GM21515 (cell line): Measurements from ENCODE around the gene SLC6A3.
"Not testable (repeated sequence)": the region's sequence is repeated elsewhere in the genome, so short reads cannot be mapped to it uniquely, and the experiment has no call there.

ENCODE experiments used
- ATAC-seq: cut with Tn5 transposase; IDR thresholded peaks from one replicate; pipeline ENCODE4 v1.9.1; 2021; ENCODE audit not compliant: unreplicated experiment

The SLC6A3 gene

GRCh38 chr5:1422522-1422921 is 22.7 kb downstream of the SLC6A3 start:
- ATAC-seq: not testable (repeated sequence)

- no peak for ATAC-seq
Measured at GRCh38 chr5:1421521-1422341, 23.5 kb downstream of the SLC6A3 start.

GRCh38 chr5:1420211-1421195 is 24.7 kb downstream of the SLC6A3 start:
- no peak for ATAC-seq

GRCh38 chr5:1419476-1420210 is 25.6 kb downstream of the SLC6A3 start:
- ATAC-seq: no peak

- ATAC-seq: no peak
Measured at GRCh38 chr5:1418921-1419280, 26.3 kb downstream of the SLC6A3 start.

GRCh38 chr5:1418238-1418920 is 26.9 kb downstream of the SLC6A3 start:
- no peak for ATAC-seq

GRCh38 chr5:1417586-1418225 is 27.5 kb downstream of the SLC6A3 start:
- no peak for ATAC-seq

GRCh38 chr5:1416856-1417469 is 28.3 kb downstream of the SLC6A3 start:
- ATAC-seq: no peak

- no peak for ATAC-seq
Measured at GRCh38 chr5:1415626-1416360, 29.4 kb downstream of the SLC6A3 start.

- ATAC-seq: no peak
Measured at GRCh38 chr5:1415059-1415425, 30.2 kb downstream of the SLC6A3 start.

GRCh38 chr5:1414311-1415058 is 30.8 kb downstream of the SLC6A3 start:
- ATAC-seq: no peak

GRCh38 chr5:1413611-1414241 is 31.5 kb downstream of the SLC6A3 start:
- no peak for ATAC-seq

- no peak for ATAC-seq
Measured at GRCh38 chr5:1413211-1413610, 32.0 kb downstream of the SLC6A3 start.

GRCh38 chr5:1412621-1413020 is 32.6 kb downstream of the SLC6A3 start:
- ATAC-seq: no peak

GRCh38 chr5:1412163-1412562 is 33.1 kb downstream of the SLC6A3 start:
- no peak for ATAC-seq

- ATAC-seq: no peak
Measured at GRCh38 chr5:1411099-1411498, 34.1 kb downstream of the SLC6A3 start.

GRCh38 chr5:1410156-1411014 is 34.9 kb downstream of the SLC6A3 start:
- no peak for ATAC-seq
